Erythroblast (primary cell): ENCODE data around the gene REPIN1.

Experiments used
- DNase-seq, 2 experiments: peaks; one replicate each; lab custom pipeline; 2025; lab: John Stamatoyannopoulos, UW
- GATA1 ChIP-seq: IDR thresholded peaks from 2 replicates; pipeline ENCODE4 v1.6.1; 2011; ENCODE audit warnings: low read depth, mild to moderate bottlenecking, control low read depth, low read length, moderate library complexity
- POLR2A ChIP-seq: IDR thresholded peaks from 2 replicates; pipeline ENCODE4 v1.6.1; 2011; ENCODE audit warnings: mild to moderate bottlenecking, low read length

The REPIN1 gene

DNA sequence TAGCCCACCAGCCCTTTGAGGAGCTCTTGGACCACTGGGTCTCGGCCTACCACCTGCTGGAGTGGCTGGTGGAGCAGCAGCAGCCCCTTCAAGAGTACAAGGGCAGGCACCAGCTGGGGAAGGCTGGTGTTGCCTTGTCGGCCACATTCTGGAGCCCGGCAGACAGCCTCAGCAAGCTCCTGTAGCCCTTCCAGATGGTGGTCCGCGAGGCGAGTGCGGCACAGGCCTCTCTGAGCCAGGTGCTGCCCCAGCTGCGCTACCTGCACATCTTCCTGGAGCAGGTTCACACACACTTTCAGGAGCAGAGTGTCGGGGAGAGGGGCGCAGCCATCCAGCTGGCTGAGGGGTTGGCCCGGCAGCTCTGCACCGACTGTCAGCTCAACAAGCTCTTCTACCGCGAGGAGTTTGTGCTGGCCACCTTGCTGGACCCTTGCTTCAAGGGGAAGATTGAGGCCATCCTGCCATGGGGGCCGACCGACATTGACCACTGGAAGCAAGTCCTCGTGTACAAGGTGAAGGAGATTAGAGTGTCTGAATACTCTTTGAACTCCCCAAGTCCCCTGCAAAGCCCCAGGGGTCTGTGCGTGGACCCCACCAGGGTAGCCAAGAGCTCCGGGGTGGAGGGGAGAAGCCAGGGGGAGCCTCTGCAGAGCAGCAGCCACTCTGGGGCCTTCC lies 38.3 kb upstream of the REPIN1 start:
- no peak for DNase-seq
- no peak for TF ChIP-seq GATA1
- TF ChIP-seq POLR2A: no peak

DNA sequence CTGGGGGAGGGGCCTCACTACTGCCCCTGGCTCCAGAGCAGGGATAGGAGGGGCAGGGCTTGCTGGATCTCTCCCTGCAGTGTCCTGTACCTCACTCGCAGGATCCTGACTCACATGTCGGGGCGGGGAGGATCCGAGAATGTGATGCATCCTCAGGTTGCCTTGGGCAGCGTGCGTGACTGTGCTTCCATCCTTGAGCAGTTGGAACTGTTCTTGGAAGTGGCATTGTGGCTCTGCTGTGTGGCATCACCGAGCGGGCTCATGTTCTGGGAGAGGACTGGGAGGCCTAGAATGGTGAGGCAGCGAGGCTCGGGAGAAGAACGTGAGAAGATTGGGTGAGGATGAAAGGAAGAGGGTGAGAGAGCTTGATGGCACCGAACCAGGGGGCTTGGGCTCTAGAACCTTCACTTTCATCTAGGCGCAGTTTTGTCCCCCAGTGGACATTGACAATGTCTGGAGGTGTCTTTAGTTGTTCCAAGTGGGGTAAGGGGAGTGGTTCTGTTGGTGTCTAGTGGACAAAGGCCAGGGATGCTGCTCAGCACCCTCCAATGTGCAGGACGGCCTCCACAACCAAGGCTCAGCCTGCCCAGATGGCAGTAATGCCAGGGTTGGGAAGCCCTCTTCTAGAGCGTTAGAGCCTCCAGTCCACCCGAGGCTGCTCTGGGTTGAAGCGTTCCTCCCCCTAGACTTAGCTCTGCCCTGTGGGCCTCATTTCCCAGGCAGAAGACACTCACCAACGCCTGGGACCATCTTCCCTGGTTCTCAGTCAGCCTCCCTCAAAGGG lies 35.6 kb upstream of the REPIN1 start:
- no peak for TF ChIP-seq GATA1
- TF ChIP-seq POLR2A: no peak
- DNase-seq: no peak

DNA sequence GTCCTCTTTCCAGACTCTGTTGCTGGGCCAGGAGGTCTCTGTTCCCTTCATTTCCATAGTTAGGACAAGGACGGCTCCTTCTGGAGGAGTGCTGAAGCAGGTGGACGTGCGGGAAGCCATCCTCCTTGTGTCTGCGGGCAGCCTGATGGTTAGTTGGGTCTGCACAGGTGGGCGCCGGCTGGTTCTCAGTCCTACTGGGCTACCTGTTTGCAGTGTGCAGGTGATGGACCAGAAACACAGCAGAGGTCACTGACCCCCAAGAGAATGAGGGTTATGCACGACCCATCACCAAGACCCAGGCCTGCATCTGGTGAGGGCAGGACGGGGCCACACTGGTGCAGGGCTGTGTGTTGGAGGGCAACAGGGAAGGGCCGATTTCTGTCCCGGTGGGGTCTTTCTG lies 35.0 kb upstream of the REPIN1 start:
- no peak for DNase-seq
- TF ChIP-seq POLR2A: no peak
- no peak for TF ChIP-seq GATA1

DNA sequence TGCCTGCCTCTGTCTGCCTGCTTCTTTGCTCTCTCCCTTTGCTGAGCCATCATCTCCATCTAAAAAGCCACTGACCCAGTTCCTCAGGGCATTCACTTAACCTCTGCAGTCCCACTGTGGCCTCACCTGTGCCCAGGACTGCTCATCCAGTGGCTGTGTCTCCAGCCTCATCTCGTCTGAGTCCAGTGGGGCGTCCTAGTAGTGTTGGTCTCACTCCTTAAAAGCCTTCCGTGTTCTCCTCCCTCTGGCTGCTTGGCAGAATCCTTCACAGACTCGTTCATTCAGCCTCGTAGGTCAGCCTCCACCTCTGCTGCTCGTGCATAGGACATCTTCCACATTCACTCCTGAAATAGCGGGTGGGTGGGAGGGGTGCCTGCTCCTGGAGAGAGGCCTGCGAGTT lies 34.5 kb upstream of the REPIN1 start:
- TF ChIP-seq POLR2A (no peak), GATA1 (no peak)
- no peak for DNase-seq

DNA sequence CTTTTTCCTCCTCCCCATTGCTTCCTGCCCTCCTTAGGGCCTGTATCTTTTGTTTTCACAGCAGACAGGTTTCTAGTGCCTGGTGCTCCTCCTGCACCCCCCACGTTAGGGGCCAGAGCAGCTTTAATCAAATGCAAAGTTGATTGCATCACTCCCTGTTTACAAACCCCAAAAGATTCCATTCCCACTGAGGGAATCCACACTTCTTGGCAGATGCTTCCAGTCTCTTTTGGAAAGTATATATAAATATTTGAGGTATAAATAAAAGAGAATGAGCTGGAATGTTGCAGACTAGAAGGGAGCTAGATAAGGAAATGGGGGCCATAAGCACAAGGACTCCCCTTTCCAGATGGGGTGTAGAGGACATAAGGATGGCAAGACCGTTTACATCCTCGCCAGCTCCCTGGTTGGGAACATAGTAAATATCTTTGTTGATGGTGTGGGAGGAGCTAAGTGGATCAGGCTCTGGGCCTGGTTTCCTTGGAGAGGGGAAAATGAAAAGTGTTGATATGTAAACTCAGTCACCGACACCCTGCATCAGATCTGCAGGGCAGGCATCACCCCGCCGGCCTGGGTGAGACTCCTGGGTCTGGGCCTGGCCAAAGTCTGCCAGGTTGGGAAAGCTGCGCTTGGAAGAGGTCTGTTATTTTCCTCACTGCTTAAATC lies 33.4 kb upstream of the REPIN1 start:
- no peak for DNase-seq
- TF ChIP-seq POLR2A (no peak), GATA1 (no peak)

DNA sequence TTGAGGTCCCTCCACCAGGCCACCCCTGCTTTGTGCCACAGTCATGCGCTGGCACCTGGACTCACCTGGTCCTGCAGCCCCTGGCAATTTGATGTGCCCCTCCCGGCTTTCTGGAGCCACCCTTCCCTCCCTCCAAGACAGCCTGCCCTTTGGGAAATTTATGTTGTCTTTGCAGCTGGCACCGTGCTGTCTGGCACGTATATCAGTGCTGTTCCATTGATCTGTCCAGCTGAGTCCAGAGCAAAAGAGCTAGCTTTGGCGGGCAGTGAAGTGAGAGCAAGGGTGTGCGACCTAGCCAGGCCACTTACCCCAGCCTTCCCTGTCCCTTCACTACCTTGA lies 32.9 kb upstream of the REPIN1 start:
- TF ChIP-seq POLR2A: no peak
- TF ChIP-seq GATA1: no peak
- no peak for DNase-seq

DNA sequence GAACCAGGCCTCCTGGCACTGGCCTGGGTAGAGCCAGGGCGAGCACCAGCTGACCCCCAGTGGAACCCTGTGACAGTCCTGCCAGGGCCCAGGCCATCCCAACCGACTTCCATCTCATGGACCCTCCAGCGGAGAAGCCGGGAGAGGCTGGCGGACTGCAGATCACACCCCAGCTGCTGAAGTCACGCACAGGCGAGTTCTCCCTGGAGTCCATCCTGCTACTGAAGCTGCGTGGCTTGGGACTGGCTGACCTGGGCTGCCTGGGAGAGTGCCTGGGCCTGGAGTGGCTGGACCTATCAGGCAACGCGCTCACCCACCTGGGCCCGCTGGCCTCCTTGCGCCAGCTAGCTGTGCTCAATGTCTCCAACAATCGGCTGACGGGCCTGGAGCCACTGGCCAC lies 31.9 kb upstream of the REPIN1 start:
- no peak for TF ChIP-seq POLR2A
- no peak for TF ChIP-seq GATA1
- no peak for DNase-seq

DNA sequence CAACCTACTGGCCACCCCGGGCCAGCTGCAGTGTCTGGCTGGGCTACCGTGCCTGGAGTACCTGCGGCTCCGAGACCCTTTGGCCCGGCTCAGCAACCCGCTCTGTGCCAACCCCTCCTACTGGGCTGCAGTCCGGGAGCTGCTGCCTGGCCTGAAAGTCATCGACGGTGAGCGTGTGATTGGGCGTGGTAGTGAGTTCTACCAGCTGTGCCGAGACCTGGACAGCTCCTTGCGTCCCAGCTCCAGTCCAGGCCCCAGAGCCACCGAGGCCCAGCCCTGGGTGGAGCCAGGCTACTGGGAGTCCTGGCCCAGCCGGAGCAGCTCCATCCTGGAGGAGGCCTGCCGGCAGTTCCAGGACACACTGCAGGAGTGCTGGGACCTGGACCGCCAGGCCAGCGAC lies 31.4 kb upstream of the REPIN1 start:
- DNase-seq: no peak
- TF ChIP-seq GATA1: no peak
- TF ChIP-seq POLR2A: no peak

DNA sequence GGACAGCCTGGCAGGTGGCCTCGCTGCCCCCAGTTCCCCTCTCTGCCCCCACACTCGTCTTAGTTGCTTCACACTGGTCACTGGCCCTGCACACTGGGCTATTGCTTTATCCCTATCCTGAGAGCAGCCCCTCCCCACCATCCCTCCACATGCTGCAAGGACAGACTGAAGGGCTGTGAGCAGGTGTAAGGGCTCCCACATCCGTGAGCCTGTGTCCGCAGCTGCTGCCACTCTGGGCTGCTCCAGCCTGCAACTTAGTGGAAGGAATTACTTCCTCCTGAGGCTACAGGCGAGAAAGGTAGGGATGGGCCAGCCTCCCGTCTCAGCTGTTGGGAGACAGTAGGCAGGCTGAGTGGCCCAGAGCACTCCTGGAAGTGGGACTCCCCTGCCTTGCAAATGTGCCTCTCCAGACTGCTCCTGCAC lies 31.0 kb upstream of the REPIN1 start:
- DNase-seq: no peak
- TF ChIP-seq GATA1: no peak
- no peak for TF ChIP-seq POLR2A

DNA sequence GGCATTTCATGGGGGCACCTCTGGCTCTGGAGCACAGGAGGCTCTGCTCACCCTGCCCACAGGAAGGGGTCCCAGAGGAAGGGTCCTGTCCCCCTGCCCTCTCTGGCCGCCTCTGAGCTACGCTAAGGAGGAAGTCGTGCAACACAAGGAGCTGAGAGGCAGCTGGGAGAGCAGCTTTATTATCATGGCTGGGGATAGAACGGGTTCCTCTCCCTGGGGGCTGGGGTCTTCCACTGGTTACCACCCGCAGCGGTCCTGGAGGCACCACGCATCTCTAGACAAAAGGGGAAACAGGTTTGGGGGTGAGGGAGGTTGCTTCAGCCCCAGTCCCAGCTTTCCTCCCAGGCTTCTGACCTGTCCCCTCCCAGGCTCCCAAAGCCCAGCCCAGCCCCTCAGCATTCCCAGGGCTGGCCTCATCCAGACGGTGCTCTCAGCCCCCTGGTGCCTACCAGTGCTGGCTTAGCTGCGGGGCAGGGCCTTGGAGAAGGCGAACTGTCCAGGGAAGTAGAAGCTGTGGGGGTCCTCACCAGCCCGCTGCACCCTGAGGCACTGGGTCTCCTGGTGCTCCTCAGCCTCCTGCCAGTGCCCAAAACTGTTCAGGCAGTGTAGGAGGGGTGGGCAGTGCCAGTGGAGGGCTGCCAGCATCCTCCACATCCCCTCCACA lies 30.3 kb upstream of the REPIN1 start:
- no peak for TF ChIP-seq GATA1
- no peak for TF ChIP-seq POLR2A
- no peak for DNase-seq

DNA sequence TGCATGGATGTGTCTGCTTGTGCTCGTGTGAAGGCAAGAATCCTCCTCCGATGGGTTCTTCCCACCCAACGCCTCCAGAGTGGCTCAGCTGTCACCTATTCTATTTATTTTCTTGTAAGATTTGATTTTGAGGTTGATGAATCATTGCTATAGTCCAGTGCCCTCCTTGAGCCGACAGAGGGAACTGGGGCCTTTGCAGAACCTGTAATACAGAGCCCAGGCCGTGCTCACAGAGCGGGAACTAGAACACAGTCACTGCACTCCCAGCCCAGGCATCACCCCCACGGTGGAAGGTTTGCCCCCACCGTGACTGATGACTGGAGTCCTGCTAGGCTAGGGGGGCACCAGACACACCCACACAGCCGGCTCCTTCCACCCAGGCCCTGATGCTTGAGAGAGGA lies 29.2 kb upstream of the REPIN1 start:
- DNase-seq: no peak

DNA sequence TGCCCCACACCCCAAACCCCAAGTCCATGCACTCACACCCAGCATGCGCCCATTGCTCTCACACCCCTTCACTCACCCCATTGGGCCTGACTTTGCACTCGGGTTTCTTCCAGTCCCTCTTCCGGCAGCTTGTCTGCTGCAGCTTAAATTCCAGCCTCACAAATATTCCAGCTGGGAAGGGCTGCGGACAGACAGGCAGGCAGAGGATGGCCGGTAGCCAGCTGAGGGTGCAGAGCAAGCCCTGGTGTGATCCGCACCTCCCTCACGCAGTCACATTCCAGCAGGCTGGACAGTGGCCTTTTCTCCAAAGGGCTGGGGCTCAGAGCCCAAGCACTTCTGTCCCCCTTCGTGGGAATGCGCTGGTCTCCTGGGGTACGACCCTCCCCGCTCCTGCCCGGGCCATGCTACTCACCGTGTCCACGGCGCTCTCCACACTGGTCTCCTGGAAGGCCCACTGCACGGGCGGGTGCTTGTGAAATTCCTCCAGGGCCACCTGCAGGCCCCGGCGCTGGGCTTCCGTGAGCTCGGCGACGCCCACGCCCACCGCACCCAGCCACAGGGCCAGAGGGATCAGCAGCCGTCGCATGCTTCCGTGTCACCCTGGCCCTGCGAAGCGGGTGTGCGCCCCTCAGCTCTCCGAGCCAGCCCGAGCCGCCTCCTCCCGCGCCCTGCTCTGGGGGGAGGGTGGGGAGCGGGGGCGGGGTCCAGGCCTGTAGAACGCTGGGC lies 28.4 kb upstream of the REPIN1 start:
- no peak for DNase-seq
- no peak for TF ChIP-seq GATA1
- TF ChIP-seq POLR2A: no peak

More for the DNA sequence above, 29.2 kb upstream of the REPIN1 start:
- TF ChIP-seq POLR2A (no peak), GATA1 (no peak)

DNA sequence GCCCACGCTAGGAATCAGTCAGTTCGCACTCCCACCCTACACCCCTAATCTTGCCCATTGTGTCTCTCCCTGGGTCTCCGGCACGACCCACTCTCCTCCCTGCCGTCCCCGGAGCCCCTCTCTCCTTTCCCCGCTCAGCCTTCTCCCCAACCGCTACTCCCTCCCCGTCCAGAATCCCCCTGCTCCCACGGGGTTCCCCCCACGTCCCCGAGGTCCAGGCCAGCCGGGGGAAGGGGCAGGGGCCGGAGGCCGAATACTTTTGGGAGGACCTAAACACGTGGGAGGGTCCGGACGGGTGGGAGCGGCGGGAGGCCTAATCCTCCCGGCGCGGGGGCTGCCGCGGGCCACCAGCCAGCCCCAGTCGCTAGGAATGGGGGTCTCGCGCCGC lies 27.8 kb upstream of the REPIN1 start:
- TF ChIP-seq GATA1 (no peak), POLR2A (no peak)
- no peak for DNase-seq
